GM23338 (cell line): ENCODE measurements around the gene ADTRP.

Experiments
- EZH2 ChIP-seq: fragments of 200-600 bp; sonication (generic); IDR thresholded peaks from one replicate; pipeline ENCODE4 v1.8.0; 2017; ENCODE audit warnings: antibody characterized with exemption, mild to moderate bottlenecking, low read depth; ENCODE audit not compliant: unreplicated experiment
- POLR2AphosphoS5 ChIP-seq: IDR thresholded peaks from 2 replicates; pipeline ENCODE4 v1.6.1; 2016; ENCODE audit warnings: antibody characterized with exemption, low read depth
- STAT1 ChIP-seq: IDR thresholded peaks from one replicate; pipeline ENCODE4 v1.6.1; 2016; ENCODE audit warnings: antibody characterized with exemption; ENCODE audit not compliant: unreplicated experiment
- TF ChIP-seq, protein P1 (sequence below), 2 experiments: fragments of 200-600 bp in 1 of 2; sonication (generic) in 1 of 2; conservative IDR thresholded peaks; 2 replicates each; pipeline versions ENCODE4 v1.5.1 to v1.6.1; 2016 to 2017; ENCODE audit warnings: antibody characterized with exemption in 2 of 2, low read depth in 2 of 2, mild to moderate bottlenecking in 2 of 2, moderate library complexity in 1 of 2

GRCh38 chr6:11772109-11772825, 6.3 kb downstream of the ADTRP start:
- TF ChIP-seq, protein P1, sequence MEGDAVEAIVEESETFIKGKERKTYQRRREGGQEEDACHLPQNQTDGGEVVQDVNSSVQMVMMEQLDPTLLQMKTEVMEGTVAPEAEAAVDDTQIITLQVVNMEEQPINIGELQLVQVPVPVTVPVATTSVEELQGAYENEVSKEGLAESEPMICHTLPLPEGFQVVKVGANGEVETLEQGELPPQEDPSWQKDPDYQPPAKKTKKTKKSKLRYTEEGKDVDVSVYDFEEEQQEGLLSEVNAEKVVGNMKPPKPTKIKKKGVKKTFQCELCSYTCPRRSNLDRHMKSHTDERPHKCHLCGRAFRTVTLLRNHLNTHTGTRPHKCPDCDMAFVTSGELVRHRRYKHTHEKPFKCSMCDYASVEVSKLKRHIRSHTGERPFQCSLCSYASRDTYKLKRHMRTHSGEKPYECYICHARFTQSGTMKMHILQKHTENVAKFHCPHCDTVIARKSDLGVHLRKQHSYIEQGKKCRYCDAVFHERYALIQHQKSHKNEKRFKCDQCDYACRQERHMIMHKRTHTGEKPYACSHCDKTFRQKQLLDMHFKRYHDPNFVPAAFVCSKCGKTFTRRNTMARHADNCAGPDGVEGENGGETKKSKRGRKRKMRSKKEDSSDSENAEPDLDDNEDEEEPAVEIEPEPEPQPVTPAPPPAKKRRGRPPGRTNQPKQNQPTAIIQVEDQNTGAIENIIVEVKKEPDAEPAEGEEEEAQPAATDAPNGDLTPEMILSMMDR (conservative IDR thresholded peaks at IDR 0.05; ENCODE audit: low read depth in 2 of 2), result no peak
- TF ChIP-seq EZH2, result no peak
- TF ChIP-seq POLR2AphosphoS5, result no peak
- TF ChIP-seq STAT1, result no peak
